HG02588 (cell line): ENCODE measurements around the gene HES2.
"Not testable (repeated sequence)": the region's sequence is repeated elsewhere in the genome, so short reads cannot be mapped to it uniquely, and the experiment has no call there.

ENCODE experiments used
- ATAC-seq: cut with Tn5 transposase; IDR thresholded peaks from one replicate; pipeline ENCODE4 v1.9.1; 2021; ENCODE audit warnings: mild to moderate bottlenecking, moderate library complexity; ENCODE audit not compliant: unreplicated experiment

Gene HES2

DNA sequence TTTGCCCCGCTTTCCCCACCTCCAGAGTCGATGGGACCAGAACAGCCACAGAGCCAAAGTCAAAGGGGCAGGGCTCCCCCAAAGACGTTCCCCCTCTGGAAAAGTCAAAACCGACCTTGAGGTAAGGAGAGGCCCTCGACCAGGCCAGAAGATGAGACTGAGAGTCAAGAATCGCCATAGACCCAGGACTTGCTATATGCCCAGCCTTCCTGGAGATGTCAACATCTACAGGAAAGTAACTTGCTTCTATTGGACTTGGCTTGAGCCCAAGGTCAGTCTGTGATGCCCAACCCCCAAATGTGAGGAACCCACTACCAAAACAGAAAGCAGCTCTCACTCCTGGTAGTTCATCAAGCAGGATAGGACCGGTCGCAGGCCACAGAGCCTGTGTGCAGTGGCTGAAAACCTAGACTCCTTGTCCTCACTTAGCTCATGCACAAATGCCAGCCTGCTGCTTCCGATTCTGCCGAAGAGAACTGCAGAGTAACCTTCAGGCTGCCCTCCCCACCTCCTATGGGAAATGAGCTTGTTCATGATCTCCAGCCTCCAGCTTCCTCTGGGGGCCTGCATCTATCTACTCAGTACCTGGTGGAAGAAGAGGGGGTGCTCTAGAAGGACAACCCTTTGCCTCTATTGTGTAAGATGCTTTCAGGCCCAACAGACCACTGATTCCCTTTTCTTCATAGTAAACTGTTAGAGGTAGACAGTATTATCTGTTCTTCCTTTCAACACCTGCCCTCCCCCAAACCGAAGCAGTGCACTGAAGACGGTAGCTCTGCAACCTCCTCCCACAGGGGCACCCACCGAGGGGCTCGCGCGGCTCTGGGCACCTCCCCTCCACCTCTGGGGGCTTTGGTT, 27.5 kb downstream of the HES2 start:
- ATAC-seq: no peak

DNA sequence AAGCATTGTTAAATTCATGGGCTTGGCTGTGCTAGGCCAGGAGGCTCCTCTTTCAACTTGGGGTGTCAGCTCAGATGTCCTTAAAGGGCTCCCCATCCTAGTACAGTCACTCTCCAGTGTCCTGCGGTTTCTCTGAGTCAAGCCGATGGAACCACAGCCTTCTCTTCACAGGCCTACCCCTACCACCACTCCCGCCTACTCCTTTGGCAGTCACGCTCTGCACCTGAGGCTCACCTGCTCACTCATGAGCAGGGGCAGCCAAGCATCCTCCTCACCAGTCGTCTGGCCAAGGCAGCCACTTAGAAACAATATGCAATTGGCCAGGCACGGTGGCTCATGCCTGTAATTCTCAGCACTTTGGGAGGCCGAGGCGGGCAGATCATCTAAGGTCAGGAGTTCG, 29.7 kb downstream of the HES2 start:
- ATAC-seq: no peak

- no peak for ATAC-seq
These were observed 33.3 kb downstream of the HES2 start for GRCh38 chr1:6386371-6386949.

GRCh38 chr1:6385488-6386191, 34.1 kb downstream of the HES2 start:
- ATAC-seq: no peak

DNA sequence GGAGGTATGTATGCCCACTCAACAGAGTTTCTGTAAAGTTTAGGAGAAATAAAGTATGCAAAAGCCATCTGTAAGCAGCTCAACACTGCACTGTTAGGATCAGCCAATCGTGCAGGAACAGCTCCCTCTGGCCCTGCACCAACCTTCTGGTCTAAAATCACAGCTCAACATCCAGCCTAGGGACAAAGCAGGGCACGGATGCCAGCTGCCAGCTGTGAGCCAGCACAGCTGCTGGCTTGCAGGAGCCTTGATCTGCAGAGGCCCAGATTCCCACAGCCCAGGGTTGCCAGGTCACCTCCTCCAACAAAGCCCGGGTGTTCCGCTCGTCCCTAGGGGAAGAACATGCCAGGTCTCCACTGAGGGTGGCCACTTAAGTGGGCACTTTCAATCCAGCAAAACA, 34.8 kb downstream of the HES2 start:
- ATAC-seq: no peak

DNA sequence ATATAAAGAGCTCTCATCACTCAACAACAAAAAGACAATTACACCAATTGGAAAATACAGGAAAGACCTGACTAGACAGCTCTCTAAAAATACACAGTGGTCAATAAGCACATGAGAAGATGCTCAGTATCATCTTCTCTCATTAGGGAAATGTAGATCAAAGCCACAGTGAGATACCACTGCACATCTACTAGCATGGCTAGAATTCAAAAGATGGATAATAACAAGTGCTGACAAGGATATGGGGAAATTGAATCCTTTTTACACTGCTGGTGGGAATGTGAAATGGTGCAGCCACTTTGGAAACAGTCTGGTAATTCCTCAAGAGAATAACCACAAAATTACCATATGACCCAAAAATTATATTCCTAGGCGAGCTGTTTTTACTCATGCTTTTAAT, 35.6 kb downstream of the HES2 start:
- ATAC-seq: no peak

GRCh38 chr1:6380037-6380436, 39.7 kb downstream of the HES2 start:
- ATAC-seq: no peak

GRCh38 chr1:6378096-6378746, 41.5 kb downstream of the HES2 start:
- no peak for ATAC-seq

GRCh38 chr1:6373961-6374720, 45.6 kb downstream of the HES2 start:
- ATAC-seq: no peak

GRCh38 chr1:6372236-6372635, 47.5 kb downstream of the HES2 start:
- ATAC-seq: not testable (repeated sequence)

- no peak for ATAC-seq
These were observed 49.7 kb downstream of the HES2 start for GRCh38 chr1:6370006-6370405.

DNA sequence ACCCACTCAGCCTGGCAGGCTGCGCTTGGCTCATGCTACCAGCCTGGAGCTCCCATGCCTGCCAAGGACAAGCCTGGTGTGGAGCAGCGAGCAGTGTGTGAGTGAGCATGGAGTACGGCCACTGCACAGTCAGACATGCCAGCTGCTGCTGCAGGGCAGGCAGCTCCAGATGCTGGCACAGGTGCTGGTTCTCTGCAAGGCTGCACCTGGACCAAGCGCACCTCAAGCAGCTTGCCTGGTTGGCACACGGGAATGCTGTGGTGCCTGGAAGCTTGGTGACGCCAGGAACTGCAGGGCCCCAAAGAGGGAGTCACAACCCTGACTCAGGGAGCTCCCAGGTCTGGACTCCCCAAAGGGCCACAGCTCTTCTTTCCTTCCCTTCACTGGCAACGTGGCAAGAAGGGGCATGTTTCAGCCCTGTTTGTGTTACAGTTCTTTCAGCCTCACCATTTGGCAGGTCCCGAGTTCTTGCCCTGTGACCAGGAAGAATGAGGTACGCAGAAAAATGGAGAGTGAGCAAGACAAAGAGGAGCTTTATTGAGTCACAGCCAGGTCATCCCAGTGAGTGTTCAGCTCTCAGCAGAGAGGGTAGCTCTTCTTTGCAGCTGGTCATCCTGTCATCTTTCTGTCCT, 52.2 kb downstream of the HES2 start:
- no peak for ATAC-seq

- no peak for ATAC-seq
These were observed 54.7 kb downstream of the HES2 start for GRCh38 chr1:6365047-6365446.

DNA sequence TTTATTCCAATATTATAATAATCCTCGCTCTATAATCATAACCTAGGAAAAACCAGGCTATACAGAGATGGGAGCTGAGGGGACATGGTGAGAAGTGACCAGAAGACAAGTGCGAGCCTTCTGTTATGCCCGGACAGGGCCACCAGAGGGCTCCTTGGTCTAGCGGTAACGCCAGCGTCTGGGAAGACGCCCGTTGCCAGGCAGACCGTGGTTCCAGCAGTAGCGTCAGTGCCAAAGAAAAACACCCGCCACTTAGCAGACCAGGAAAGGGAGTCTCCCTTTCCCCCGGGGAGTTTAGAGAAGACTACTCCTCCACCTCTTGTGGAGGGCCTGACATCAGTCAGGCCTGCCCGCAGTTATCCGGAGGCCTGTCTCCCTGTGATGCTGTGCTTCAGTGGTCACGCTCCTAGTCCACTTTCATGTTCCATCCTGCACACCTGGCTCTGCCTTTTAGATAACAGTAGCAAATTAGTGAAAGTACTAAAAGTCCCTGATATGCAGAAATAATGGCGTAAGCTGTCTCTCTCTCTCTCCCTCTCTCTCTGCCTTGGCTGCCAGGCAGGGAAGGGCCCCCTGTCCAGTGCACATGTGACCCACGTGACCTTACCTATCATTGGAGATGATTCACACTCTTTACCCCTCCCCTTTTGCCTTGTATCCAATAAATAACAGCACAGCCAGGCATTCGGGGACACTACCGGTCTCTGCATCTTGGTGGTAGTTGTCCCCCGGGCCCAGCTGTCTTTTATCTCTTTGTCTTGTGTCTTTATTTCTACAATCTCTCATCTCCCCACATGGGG, 56.4 kb downstream of the HES2 start:
- not testable (repeated sequence) for ATAC-seq
